Endothelial cell of umbilical vein (primary cell): ENCODE measurements around the gene RPS8.

Experiments
- MYC ChIP-seq: IDR thresholded peaks from one replicate; pipeline ENCODE4 v1.6.1; 2011; ENCODE audit warnings: mild to moderate bottlenecking, low read depth, low read length
- POLR2A ChIP-seq: IDR thresholded peaks from 2 replicates; pipeline ENCODE4 v1.6.1; 2012; ENCODE audit warnings: low read depth, mild to moderate bottlenecking, control low read depth, low read length
- POLR2AphosphoS5 ChIP-seq: IDR thresholded peaks from 2 replicates; pipeline ENCODE4 v1.6.1; 2012; ENCODE audit warnings: low read depth, mild to moderate bottlenecking, control low read depth, low read length, moderate library complexity; ENCODE audit not compliant: insufficient read depth
- TF ChIP-seq, protein P1 (sequence below), 2 donors: IDR thresholded peaks; 1 replicate in 1 of 2; 2 replicates in 1 of 2; pipeline ENCODE4 v1.5.1; 2011; ENCODE audit warnings: low read length in 2 of 2, mild to moderate bottlenecking in 2 of 2, moderate library complexity in 2 of 2, control low read depth in 1 of 2, inconsistent platforms in 1 of 2, low read depth in 1 of 2; ENCODE audit not compliant: insufficient read depth in 1 of 2; ENCODE audit errors: extremely low read depth in 1 of 2

DNA sequence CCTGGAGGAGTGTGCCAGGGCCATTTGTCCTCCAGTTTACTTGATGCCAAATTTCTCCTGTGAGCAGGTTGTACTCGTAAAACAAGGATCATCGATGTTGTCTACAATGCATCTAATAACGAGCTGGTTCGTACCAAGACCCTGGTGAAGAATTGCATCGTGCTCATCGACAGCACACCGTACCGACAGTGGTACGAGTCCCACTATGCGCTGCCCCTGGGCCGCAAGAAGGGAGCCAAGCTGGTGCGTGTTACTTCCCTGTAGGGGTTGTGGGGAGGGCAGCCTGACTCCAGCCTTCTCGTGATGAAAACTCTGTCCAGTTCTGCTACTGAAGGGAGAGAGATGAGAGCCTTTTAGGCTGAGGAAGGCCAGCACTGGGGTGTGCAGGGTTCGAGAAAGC lies 2.2 kb downstream of the RPS8 start:
- TF ChIP-seq POLR2A (no peak), POLR2AphosphoS5 (no peak), MYC (no peak)
- TF ChIP-seq, protein P1, sequence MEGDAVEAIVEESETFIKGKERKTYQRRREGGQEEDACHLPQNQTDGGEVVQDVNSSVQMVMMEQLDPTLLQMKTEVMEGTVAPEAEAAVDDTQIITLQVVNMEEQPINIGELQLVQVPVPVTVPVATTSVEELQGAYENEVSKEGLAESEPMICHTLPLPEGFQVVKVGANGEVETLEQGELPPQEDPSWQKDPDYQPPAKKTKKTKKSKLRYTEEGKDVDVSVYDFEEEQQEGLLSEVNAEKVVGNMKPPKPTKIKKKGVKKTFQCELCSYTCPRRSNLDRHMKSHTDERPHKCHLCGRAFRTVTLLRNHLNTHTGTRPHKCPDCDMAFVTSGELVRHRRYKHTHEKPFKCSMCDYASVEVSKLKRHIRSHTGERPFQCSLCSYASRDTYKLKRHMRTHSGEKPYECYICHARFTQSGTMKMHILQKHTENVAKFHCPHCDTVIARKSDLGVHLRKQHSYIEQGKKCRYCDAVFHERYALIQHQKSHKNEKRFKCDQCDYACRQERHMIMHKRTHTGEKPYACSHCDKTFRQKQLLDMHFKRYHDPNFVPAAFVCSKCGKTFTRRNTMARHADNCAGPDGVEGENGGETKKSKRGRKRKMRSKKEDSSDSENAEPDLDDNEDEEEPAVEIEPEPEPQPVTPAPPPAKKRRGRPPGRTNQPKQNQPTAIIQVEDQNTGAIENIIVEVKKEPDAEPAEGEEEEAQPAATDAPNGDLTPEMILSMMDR (IDR thresholded peaks at IDR 0.05; ENCODE audit: extremely low read depth in 1 of 2, insufficient read depth in 1 of 2, low read depth in 1 of 2, low read length in 2 of 2) = no peak
